ENCODE data around the gene CACHD1.
A peak's percentile ranks its signal among the peaks of the same experiment; 100 is the strongest.

Gene CACHD1

DNA sequence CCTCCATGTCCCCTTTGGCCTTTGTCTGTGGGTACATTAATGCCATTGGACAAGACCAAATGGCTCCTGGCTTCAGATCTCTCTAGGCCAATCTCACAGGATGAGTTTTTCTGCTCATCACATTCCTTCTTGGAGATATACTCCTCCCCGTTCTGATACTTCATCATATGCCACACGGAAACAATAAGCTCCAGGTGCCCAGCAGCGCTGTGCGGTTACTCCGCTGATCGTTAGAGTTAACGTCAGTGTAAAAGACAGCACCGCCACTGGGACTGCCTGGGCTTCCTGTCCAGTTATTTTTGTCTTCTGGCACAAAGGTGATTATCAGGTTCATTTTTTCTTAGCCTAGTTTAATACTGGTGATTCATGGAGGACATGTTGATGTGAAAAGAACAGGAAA, 22.5 kb downstream of the CACHD1 start:
- Histone ChIP-seq H3K27me3 (ENCODE audit: control insufficient read depth in 5 of 5, insufficient read depth in 4 of 5, low read length in 5 of 5) (no peaks in the 10 kb centered on the region), H3K4me1 (ENCODE audit: control insufficient read depth in 5 of 5, insufficient read depth in 5 of 5, low read length in 5 of 5) (peaks cover 0 to 41% (median 31%) of the 10 kb centered on the region in 5 donors), H3K36me3 (ENCODE audit: control insufficient read depth in 5 of 5, insufficient read depth in 5 of 5, low read length in 5 of 5) (no peaks in the 10 kb centered on the region), H3K9me3 (ENCODE audit: control insufficient read depth in 5 of 5, low read length in 5 of 5) (no peaks in the 10 kb centered on the region), H3K27ac (ENCODE audit: low read depth, low read length) (no peak overlapping the region), H3K9ac (ENCODE audit: low read length in 5 of 5) (no peak overlapping the region), H3K4me3 (ENCODE audit: low read depth in 1 of 5, low read length in 5 of 5) (no peak overlapping the region)

DNA sequence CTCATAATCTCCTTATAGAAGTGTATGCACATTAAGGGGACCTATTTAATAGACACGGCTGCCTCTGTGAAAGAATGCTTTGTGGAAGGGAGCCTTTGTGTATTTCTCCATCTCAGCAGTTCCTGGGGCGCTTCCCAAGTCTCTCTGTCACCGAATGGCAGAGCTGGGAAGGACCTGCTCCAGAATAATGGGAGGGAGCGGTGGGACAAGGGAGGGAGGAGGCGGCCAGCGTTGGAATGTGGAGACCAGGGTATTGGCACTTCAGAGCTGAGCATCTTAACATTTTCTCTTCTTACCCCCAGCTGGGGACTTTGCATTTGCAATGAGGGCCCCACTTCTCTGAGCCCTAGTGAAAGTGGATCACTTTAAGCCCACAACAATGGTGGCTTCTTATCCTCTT, 23.9 kb downstream of the CACHD1 start:
- Histone ChIP-seq H3K9ac (ENCODE audit: low read length in 5 of 5) (no peak overlapping the region), H3K27ac (ENCODE audit: low read depth, low read length) (no peak overlapping the region), H3K36me3 (ENCODE audit: control insufficient read depth in 5 of 5, insufficient read depth in 5 of 5, low read length in 5 of 5) (no peaks in the 10 kb centered on the region), H3K9me3 (ENCODE audit: control insufficient read depth in 5 of 5, low read length in 5 of 5) (no peaks in the 10 kb centered on the region), H3K27me3 (ENCODE audit: control insufficient read depth in 5 of 5, insufficient read depth in 4 of 5, low read length in 5 of 5) (no peaks in the 10 kb centered on the region), H3K4me1 (ENCODE audit: control insufficient read depth in 5 of 5, insufficient read depth in 5 of 5, low read length in 5 of 5) (peaks cover 0 to 49% (median 42%) of the 10 kb centered on the region in 5 donors), H3K4me3 (ENCODE audit: low read depth in 1 of 5, low read length in 5 of 5) (no peak overlapping the region)

DNA sequence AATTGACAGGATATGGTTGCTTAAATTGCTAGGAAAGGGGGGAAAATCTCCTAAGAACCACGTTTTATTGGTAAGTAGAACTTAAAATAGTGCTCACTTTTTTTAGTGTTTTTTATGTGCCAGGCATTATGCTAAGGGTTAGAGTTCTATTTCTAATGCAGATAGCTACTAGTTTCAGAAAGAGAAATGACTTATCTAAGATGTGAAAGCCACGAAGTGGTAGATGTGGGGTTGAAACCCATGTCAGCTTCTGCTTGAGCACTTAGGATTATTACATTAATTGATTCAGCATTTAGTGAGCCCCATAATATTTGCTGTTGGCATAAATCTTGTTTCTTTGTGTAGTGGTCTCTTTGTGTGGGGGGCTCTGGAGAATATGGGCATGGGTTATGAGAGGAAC, 24.7 kb downstream of the CACHD1 start:
- Histone ChIP-seq H3K36me3 (ENCODE audit: control insufficient read depth in 5 of 5, insufficient read depth in 5 of 5, low read length in 5 of 5) (no peaks in the 10 kb centered on the region), H3K27ac (ENCODE audit: low read depth, low read length) (no peak overlapping the region), H3K4me3 (ENCODE audit: low read depth in 1 of 5, low read length in 5 of 5) (no peak overlapping the region), H3K9me3 (ENCODE audit: control insufficient read depth in 5 of 5, low read length in 5 of 5) (no peaks in the 10 kb centered on the region), H3K27me3 (ENCODE audit: control insufficient read depth in 5 of 5, insufficient read depth in 4 of 5, low read length in 5 of 5) (no peaks in the 10 kb centered on the region), H3K9ac (ENCODE audit: low read length in 5 of 5) (no peak overlapping the region), H3K4me1 (ENCODE audit: control insufficient read depth in 5 of 5, insufficient read depth in 5 of 5, low read length in 5 of 5) (peaks cover 3 to 52% (median 42%) of the 10 kb centered on the region in 5 donors)

DNA sequence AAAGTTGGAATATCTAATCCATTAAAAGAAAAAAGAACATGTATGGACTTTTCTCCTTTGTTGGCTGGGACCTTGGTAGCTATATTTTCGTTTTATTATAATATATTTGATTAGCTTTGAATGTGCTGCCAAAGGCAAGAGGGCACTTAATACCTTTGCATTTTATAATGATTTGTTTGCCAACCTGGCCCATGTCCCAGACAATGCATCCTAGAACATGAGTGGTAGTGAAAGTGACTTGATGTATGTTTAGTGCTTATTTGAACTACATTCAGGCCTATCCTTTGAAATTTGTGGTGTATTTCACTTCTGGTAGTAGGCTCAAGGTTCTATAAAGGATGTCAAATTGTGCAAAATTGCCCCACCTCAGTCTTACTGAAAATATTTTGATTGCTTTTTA, 25.9 kb downstream of the CACHD1 start:
- no peaks in the 10 kb centered on the region for H3K36me3 ChIP-seq (ENCODE audit: control insufficient read depth in 5 of 5, insufficient read depth in 5 of 5, low read length in 5 of 5)
- H3K27ac ChIP-seq (ENCODE audit: low read depth, low read length): no peak overlapping the region
- H3K4me3 ChIP-seq (ENCODE audit: low read depth in 1 of 5, low read length in 5 of 5): no peak overlapping the region
- H3K9me3 ChIP-seq (ENCODE audit: control insufficient read depth in 5 of 5, low read length in 5 of 5): no peaks in the 10 kb centered on the region
- H3K4me1 ChIP-seq (ENCODE audit: control insufficient read depth in 5 of 5, insufficient read depth in 5 of 5, low read length in 5 of 5): peaks cover 3 to 50% (median 39%) of the 10 kb centered on the region in 5 donors
- H3K27me3 ChIP-seq (ENCODE audit: control insufficient read depth in 5 of 5, insufficient read depth in 4 of 5, low read length in 5 of 5): no peaks in the 10 kb centered on the region
- H3K9ac ChIP-seq (ENCODE audit: low read length in 5 of 5): no peak overlapping the region

DNA sequence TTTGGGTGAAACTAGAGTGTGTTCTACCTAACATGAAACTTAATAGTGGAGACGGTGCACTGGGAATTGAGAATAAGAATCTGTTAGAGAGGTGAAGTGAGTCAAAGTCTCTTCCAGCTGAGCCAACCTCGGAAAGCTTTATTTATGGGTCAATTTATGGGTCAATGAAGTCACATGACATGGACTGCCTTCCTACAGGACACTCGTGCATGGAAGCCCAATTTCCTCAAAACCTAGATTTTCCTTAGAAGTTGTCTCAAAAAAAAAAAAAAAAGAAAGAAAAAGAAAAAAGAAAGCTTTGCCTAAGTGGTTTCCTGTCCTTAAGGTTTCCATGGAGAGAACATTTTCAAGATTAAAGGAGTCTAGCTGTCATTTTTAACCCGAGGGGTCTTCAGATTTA, 26.7 kb downstream of the CACHD1 start:
- peak overlapping the region; percentile 81 for H3K27ac ChIP-seq (ENCODE audit: low read depth, low read length)
- peaks cover 3 to 55% (median 39%) of the 10 kb centered on the region in 5 donors for H3K4me1 ChIP-seq (ENCODE audit: control insufficient read depth in 5 of 5, insufficient read depth in 5 of 5, low read length in 5 of 5)
- no peaks in the 10 kb centered on the region for H3K36me3 ChIP-seq (ENCODE audit: control insufficient read depth in 5 of 5, insufficient read depth in 5 of 5, low read length in 5 of 5)
- no peak overlapping the region for H3K4me3 ChIP-seq (ENCODE audit: low read depth in 1 of 5, low read length in 5 of 5)
- H3K9me3 ChIP-seq (ENCODE audit: control insufficient read depth in 5 of 5, low read length in 5 of 5): no peaks in the 10 kb centered on the region
- H3K27me3 ChIP-seq (ENCODE audit: control insufficient read depth in 5 of 5, insufficient read depth in 4 of 5, low read length in 5 of 5): no peaks in the 10 kb centered on the region
- no peak overlapping the region for H3K9ac ChIP-seq (ENCODE audit: low read length in 5 of 5)

DNA sequence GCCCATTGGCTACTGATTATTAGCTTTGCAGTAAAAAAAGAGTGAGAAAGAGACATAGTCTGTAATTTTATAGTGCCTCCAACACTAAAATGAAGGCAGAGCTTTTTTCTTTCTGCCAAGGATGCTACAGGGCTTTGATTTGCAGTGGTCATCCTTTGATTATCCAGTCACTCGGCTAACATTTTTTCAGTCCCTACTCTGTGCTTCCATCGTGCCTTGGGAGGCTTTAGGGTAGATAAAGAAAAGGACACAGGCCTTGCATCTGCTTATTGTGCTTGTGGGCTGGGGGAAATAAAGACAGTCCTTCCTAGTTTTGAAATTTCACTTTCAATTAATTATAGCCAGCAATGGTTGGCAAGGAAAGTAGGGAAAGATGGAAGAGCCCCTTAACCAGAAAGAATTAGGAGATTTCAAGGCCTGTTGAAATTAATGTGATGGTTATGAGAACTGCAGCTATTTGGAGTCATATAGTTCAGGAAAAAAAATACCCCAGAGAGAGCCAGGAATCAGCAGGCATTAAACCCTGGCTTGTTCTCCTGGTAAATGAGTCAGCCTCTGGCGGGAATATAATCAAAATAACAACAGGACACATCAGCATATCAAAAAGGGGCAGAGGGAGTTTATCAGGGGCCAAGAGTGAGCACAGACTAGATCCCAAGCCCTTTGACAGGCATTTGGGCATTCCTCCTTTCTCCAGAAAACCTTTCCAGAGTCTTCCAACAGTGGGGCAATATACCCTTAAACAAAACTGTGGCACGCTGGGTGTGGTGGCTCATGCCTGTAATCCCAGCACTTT, 27.4 kb downstream of the CACHD1 start:
- no peak overlapping the region for H3K4me3 ChIP-seq (ENCODE audit: low read depth in 1 of 5, low read length in 5 of 5)
- H3K27me3 ChIP-seq (ENCODE audit: control insufficient read depth in 5 of 5, insufficient read depth in 4 of 5, low read length in 5 of 5): no peaks in the 10 kb centered on the region
- H3K27ac ChIP-seq (ENCODE audit: low read depth, low read length): peak overlapping the region; percentile 81
- no peaks in the 10 kb centered on the region for H3K9me3 ChIP-seq (ENCODE audit: control insufficient read depth in 5 of 5, low read length in 5 of 5)
- no peaks in the 10 kb centered on the region for H3K36me3 ChIP-seq (ENCODE audit: control insufficient read depth in 5 of 5, insufficient read depth in 5 of 5, low read length in 5 of 5)
- peaks cover 3 to 55% (median 39%) of the 10 kb centered on the region in 5 donors for H3K4me1 ChIP-seq (ENCODE audit: control insufficient read depth in 5 of 5, insufficient read depth in 5 of 5, low read length in 5 of 5)
- peak overlapping the region in 1 of 5 donors; percentile 32 for H3K9ac ChIP-seq (ENCODE audit: low read length in 5 of 5)

DNA sequence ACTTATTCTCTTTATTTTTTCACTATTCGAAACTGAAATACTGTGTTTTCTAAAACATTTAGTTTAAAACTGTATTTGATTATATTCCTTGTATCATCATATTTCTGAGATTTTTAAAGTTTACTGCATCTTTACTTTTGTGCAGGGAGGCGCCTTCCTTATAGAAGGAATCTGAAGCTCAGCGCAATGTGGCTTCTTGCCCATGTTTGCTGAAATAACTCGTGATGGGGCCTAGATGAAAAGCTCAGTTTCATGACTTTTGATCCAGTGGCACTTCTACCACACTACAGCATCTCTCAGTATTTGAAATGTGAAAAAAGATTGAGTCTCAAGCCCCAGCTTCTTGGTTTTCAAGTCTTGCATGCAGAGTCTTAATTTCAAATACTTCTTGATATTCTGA, 28.4 kb downstream of the CACHD1 start:
- H3K9me3 ChIP-seq (ENCODE audit: control insufficient read depth in 5 of 5, low read length in 5 of 5): no peaks in the 10 kb centered on the region
- peaks cover 3 to 51% (median 42%) of the 10 kb centered on the region in 5 donors for H3K4me1 ChIP-seq (ENCODE audit: control insufficient read depth in 5 of 5, insufficient read depth in 5 of 5, low read length in 5 of 5)
- no peak overlapping the region for H3K9ac ChIP-seq (ENCODE audit: low read length in 5 of 5)
- H3K4me3 ChIP-seq (ENCODE audit: low read depth in 1 of 5, low read length in 5 of 5): no peak overlapping the region
- peak overlapping the region; percentile 81 for H3K27ac ChIP-seq (ENCODE audit: low read depth, low read length)
- no peaks in the 10 kb centered on the region for H3K36me3 ChIP-seq (ENCODE audit: control insufficient read depth in 5 of 5, insufficient read depth in 5 of 5, low read length in 5 of 5)
- no peaks in the 10 kb centered on the region for H3K27me3 ChIP-seq (ENCODE audit: control insufficient read depth in 5 of 5, insufficient read depth in 4 of 5, low read length in 5 of 5)

DNA sequence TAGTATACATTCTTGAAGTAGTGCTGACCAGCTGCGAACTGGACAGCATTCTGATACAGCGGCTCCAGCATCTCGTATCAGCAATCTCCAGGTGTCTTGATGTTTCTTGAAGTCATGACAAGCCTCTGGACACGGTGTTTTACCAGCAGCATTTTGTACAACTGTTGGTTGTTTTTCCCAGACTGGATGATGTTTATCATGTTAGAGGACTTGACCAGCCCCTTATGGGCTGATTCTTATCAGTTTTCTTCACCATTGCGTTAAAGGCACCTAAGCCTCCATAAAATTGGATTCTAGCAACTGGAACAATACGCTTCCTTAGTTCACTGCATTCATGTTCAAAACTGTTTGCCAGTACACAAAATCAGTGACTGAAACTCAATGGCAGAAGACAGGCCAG, 29.1 kb downstream of the CACHD1 start:
- Histone ChIP-seq H3K4me3 (ENCODE audit: low read depth in 1 of 5, low read length in 5 of 5) (no peak overlapping the region), H3K36me3 (ENCODE audit: control insufficient read depth in 5 of 5, insufficient read depth in 5 of 5, low read length in 5 of 5) (no peaks in the 10 kb centered on the region), H3K9me3 (ENCODE audit: control insufficient read depth in 5 of 5, low read length in 5 of 5) (no peaks in the 10 kb centered on the region), H3K4me1 (ENCODE audit: control insufficient read depth in 5 of 5, insufficient read depth in 5 of 5, low read length in 5 of 5) (peaks cover 3 to 47% (median 45%) of the 10 kb centered on the region in 5 donors), H3K27me3 (ENCODE audit: control insufficient read depth in 5 of 5, insufficient read depth in 4 of 5, low read length in 5 of 5) (no peaks in the 10 kb centered on the region), H3K9ac (ENCODE audit: low read length in 5 of 5) (no peak overlapping the region), H3K27ac (ENCODE audit: low read depth, low read length) (peak overlapping the region; percentile 43)

DNA sequence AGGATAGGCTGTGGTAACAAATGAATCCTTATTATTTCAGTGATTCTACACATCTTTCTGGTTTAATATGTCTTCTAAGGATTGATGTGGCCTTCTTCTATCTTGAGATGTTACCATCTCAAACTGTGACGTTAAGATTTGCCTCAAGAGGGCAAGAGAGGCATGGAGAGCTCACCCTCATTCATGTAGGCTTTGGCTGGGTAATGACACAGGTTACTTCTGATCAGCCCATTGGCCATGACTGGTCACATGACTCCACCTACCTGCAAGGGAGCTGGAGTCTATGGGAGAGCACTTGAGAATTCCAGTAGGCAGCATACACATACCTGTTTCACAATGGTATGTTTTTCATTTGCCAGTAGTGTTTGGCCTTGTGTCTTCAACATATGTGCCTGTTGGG, 30.0 kb downstream of the CACHD1 start:
- no peak overlapping the region for H3K4me3 ChIP-seq (ENCODE audit: low read depth in 1 of 5, low read length in 5 of 5)
- no peaks in the 10 kb centered on the region for H3K9me3 ChIP-seq (ENCODE audit: control insufficient read depth in 5 of 5, low read length in 5 of 5)
- H3K27me3 ChIP-seq (ENCODE audit: control insufficient read depth in 5 of 5, insufficient read depth in 4 of 5, low read length in 5 of 5): no peaks in the 10 kb centered on the region
- no peaks in the 10 kb centered on the region for H3K36me3 ChIP-seq (ENCODE audit: control insufficient read depth in 5 of 5, insufficient read depth in 5 of 5, low read length in 5 of 5)
- no peak overlapping the region for H3K9ac ChIP-seq (ENCODE audit: low read length in 5 of 5)
- H3K27ac ChIP-seq (ENCODE audit: low read depth, low read length): peak overlapping the region; percentile 43
- H3K4me1 ChIP-seq (ENCODE audit: control insufficient read depth in 5 of 5, insufficient read depth in 5 of 5, low read length in 5 of 5): peaks cover 3 to 51% (median 46%) of the 10 kb centered on the region in 5 donors

DNA sequence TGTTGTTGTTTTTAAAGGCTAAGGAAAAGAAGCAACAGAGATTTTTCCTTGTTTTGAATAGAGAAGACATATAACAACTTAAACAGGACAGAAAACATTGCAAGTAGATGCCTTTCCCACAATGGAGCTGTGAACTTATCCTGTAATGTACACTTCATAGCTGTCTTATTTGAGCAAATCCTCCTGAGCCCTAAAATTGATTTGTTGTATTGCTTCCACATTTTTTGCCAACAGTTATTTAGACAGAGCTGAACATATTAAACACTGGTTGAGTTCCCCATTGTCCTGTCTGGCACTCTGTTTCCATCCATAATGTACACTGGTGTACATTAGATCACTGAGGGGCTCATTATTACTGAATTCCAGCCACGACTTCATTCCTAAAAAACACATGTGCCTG, 32.2 kb downstream of the CACHD1 start:
- Histone ChIP-seq H3K9ac (ENCODE audit: low read length in 5 of 5) (no peak overlapping the region), H3K4me1 (ENCODE audit: control insufficient read depth in 5 of 5, insufficient read depth in 5 of 5, low read length in 5 of 5) (peaks cover 3 to 48% (median 43%) of the 10 kb centered on the region in 5 donors), H3K27ac (ENCODE audit: low read depth, low read length) (peak overlapping the region; percentile 49), H3K4me3 (ENCODE audit: low read depth in 1 of 5, low read length in 5 of 5) (no peak overlapping the region), H3K9me3 (ENCODE audit: control insufficient read depth in 5 of 5, low read length in 5 of 5) (no peaks in the 10 kb centered on the region), H3K36me3 (ENCODE audit: control insufficient read depth in 5 of 5, insufficient read depth in 5 of 5, low read length in 5 of 5) (no peaks in the 10 kb centered on the region), H3K27me3 (ENCODE audit: control insufficient read depth in 5 of 5, insufficient read depth in 4 of 5, low read length in 5 of 5) (no peaks in the 10 kb centered on the region)

Measured in subcutaneous abdominal adipose tissue (tissue), 5 donors.